ENCODE data around the gene MYO5A. TPM values are rescaled to one million over a fixed set of nuclear protein-coding genes. Genes with fewer than 3 reads are reported as not detected.

Gene MYO5A
- polyA plus RNA-seq, 1 of the 3 experiments (the other 2 are of a cell fraction), result 11.0 TPM

GRCh38 chr15:52281085-52282035, 247.3 kb downstream of the MYO5A start:
- no peaks in the 10 kb centered on the region for H3K27me3 ChIP-seq (ENCODE audit: insufficient read depth)
- TF ChIP-seq RCOR1 (IDR thresholded peaks at IDR 0.05; ENCODE audit: low read length) (no peak), TEAD4 (IDR thresholded peaks at IDR 0.05; ENCODE audit: borderline replicate concordance, insufficient read depth) (no peak), CTCF (IDR thresholded peaks at IDR 0.05) (no peak), RXRA (IDR thresholded peaks at IDR 0.05; ENCODE audit: borderline replicate concordance, low read depth) (no peak), TCF12 (IDR thresholded peaks at IDR 0.05) (no peak)
- H3K9me2 ChIP-seq, result no peaks in the 10 kb centered on the region
- H3K27ac ChIP-seq (ENCODE audit: low read depth in 2 of 2, low read length in 1 of 2), result no peak overlapping the region; a peak in 1 of 4 replicates
- no peaks in the 10 kb centered on the region for H3F3A ChIP-seq (replicated peaks; ENCODE audit: insufficient read depth)
- H3K4me2 ChIP-seq, result no peak overlapping the region
- peaks cover 0 to 15% of the 10 kb centered on the region in 2 experiments; a peak in 1 of 4 replicates for H3K4me1 ChIP-seq (ENCODE audit: control insufficient read depth in 1 of 2, insufficient read depth in 2 of 2, low read depth in 1 of 2, low read length in 1 of 2)
- no peak overlapping the region for H2AFZ ChIP-seq (ENCODE audit: low read depth)
- WGBS (ENCODE audit: low lambda C conversion rate), result 90% methylated on average over 9 of the region's 10 CpGs
- H3K79me2 ChIP-seq (ENCODE audit: insufficient read depth), result no peaks in the 10 kb centered on the region
- ChIA-PET CTCF (interaction anchor here (1.2 to 1.7 kb wide), 2 partner anchors 25 to 142 kb away, joined by 3 to 7 read pairs; no protein-coding TSS in a partner anchor), POLR2A (no interaction called here)
- H3K4me3 ChIP-seq (ENCODE audit: low read depth in 2 of 2, low read length in 1 of 2), result no peak overlapping the region
- no peak for DNase-seq
- no peaks in the 10 kb centered on the region for H3K36me3 ChIP-seq (replicated peaks in 1 of 2; ENCODE audit: control insufficient read depth in 1 of 2, insufficient read depth in 2 of 2, low read length in 1 of 2)
- H3K9ac ChIP-seq, result no peak overlapping the region
- no peaks in the 10 kb centered on the region for H4K20me1 ChIP-seq (ENCODE audit: insufficient read depth)
- no peaks in the 10 kb centered on the region for H3K9me3 ChIP-seq

GRCh38 chr15:52280326-52281084, 248.2 kb downstream of the MYO5A start:
- TF ChIP-seq MEF2A (IDR thresholded peaks at IDR 0.05; ENCODE audit: borderline replicate concordance, low read depth), result no peak
- no peak for TF ChIP-seq ELF1 (IDR thresholded peaks at IDR 0.05)
- no peak for TF ChIP-seq IRF3 (IDR thresholded peaks at IDR 0.05; ENCODE audit: low read depth, low read length)
- no peak for TF ChIP-seq GABPA (IDR thresholded peaks at IDR 0.05; ENCODE audit: low read depth)
- no peaks in the 10 kb centered on the region for H3K27me3 ChIP-seq (ENCODE audit: insufficient read depth)
- no peaks in the 10 kb centered on the region for H3F3A ChIP-seq (replicated peaks; ENCODE audit: insufficient read depth)
- no peaks in the 10 kb centered on the region for H4K20me1 ChIP-seq (ENCODE audit: insufficient read depth)
- no peak overlapping the region for H2AFZ ChIP-seq (ENCODE audit: low read depth)
- WGBS (ENCODE audit: low lambda C conversion rate), result 87% methylated on average over 11 of the region's 11 CpGs
- no peak overlapping the region for H3K27ac ChIP-seq (ENCODE audit: low read depth in 2 of 2, low read length in 1 of 2)
- no peak overlapping the region for H3K9ac ChIP-seq
- ChIA-PET POLR2A (no interaction called here), CTCF (interaction anchor here (0.8 to 2.0 kb wide), 4 partner anchors 24 to 141 kb away, joined by 3 to 8 read pairs (median 5); no protein-coding TSS in a partner anchor)
- H3K9me2 ChIP-seq, result no peaks in the 10 kb centered on the region
- DNase-seq, result no peak
- H3K9me3 ChIP-seq, result no peaks in the 10 kb centered on the region
- H3K36me3 ChIP-seq (replicated peaks in 1 of 2; ENCODE audit: control insufficient read depth in 1 of 2, insufficient read depth in 2 of 2, low read length in 1 of 2), result no peaks in the 10 kb centered on the region
- H3K79me2 ChIP-seq (ENCODE audit: insufficient read depth), result no peaks in the 10 kb centered on the region
- H3K4me3 ChIP-seq (ENCODE audit: low read depth in 2 of 2, low read length in 1 of 2), result no peak overlapping the region
- H3K4me1 ChIP-seq (ENCODE audit: control insufficient read depth in 1 of 2, insufficient read depth in 2 of 2, low read depth in 1 of 2, low read length in 1 of 2), result peaks cover 0 to 15% of the 10 kb centered on the region in 2 experiments; a peak in 1 of 4 replicates
- no peak overlapping the region for H3K4me2 ChIP-seq

Data from SK-N-SH (cell line).